Measurements from ENCODE around the gene UBE2G2.

The UBE2G2 gene

DNA sequence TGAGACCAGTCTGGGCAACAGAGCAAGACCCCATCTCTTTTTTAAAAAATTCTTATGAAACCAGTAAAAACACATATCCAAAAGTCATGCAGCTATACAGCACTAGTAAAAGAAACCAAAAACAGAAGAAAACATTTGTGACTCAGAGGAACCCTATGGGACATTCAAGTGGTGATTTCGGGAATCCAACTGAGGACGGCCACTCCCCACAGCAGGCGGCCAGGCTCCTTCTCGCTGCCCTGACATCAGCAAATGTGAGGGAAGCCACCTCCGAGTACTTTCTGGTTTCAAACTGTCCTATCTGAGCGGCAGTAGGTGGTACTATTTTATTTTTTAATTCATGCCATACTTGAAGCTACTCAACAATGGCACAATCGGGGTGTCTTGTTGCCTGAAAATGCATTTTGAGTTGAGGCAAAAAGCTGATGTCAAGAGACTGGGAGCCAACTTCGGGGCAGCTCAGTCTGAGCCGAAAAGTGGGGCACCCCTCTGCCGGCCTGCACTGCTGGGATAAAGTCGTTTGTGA lies 12.9 kb upstream of the UBE2G2 start:
- DNase-seq: no peak

DNA sequence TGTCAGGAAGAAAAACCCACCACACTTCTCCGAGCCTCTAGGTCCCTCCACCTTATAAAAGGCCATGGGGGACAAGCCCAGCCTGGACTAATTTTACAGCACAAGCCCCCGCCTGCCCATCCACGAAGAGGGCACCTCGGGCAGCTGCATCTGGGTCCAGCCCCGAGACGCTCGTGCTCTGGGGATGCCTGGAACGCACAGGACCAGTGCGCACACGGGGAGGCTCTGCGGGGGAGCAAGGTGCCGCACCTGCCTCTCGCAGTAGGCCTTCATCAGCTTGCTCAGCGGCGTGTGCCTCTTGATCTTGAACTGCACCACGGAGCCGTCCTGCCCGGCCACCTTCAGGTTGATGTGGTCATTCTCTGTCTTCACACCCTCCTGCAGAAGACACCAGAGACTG lies 12.1 kb upstream of the UBE2G2 start:
- no peak for DNase-seq

DNA sequence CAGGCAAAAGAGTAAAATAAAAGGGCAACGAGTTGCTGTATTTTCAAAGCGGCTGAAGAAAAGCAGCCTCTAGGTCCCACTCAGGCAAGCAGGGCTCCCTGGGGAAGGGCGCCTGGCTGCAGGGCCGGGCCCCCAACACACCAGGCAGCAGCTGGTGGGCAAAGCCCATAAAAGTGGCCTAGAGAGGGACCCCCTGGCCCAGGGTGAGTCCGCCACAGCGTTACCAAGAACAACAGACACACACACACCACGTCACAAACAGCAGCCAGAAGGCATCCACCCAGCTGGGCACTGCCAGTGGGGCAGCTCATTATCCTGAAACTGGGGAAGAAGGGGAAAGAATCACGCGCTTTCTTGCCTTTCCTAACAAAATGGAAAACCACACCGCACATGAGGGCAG lies 11.5 kb upstream of the UBE2G2 start:
- DNase-seq: no peak

GRCh38 chr21:44812640-44813039 lies 11.0 kb upstream of the UBE2G2 start:
- no peak for DNase-seq

DNA sequence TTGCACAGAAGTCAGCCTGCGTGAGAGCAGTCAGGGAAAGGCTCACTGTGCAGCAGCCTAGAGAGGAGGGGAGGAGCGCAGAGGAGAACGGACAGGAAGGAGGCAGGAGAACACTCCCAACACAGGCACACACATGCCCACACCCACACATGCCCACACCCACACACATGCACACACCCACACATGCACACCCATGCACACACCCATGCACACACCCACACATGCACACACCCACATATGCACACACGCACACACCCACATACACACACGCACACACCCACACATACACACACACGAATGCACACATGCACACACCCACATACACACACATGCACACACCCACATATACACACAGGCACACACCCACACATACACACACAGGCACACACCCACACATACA lies 9.2 kb upstream of the UBE2G2 start:
- no peak for DNase-seq

DNA sequence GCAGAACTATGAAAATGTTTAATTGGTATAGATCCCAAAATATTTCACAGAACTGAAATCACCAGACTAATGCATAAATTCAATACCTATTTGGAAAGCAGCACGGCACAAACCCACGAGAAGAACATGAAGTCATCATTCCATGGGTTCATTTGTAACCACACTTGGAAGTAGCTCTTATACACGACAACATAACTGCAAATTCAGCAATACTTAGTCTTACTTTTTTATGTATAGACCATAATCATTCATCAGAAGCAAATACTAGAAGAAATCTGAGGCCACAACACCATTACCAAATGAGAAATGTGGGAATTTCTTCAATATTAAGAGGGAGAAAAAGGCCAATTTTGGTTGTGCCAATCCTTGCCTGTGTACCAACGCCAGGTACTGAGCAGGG lies 4.2 kb upstream of the UBE2G2 start:
- no peak for DNase-seq

DNA sequence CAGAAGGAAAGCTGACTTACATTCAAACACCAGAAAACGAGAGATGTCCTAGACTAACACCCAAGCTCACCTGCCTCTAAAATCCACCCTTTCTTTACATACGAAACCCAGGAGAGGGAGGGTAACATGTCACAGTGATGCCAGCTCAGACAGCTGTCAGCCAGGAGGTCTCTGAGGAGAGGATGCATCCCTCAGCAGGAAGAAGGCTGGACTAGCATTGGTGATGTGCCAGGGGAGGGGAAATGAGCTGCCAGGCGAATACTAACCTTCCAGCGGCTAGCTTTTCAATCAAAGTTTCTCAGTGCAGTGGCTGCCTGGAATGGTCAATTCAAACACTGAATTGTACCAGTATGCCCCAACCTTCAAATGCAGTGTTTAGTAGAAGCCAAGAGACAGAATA lies 3.6 kb upstream of the UBE2G2 start:
- no peak for DNase-seq

DNA sequence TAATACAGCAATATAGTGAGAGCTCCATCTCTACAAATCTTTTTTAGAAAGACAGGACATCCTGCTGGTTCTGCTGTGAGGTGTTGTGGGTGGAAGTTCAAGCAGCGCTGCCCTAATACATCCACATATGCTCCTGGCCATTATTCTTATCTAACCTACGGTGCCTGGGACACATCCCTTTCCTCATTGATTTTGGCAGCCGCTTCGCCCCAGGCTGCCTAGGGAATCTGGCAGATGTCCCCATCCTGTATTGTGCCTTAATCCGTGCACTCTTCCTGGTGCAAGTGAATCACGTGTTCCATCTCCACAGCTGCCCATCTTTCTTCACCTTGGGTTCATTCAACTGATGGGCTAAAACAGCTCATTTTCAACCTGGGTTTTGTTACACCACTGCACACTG lies 3.1 kb upstream of the UBE2G2 start:
- no peak for DNase-seq

- DNase-seq: no peak
Observed at GRCh38 chr21:44803651-44804050, 2.0 kb upstream of the UBE2G2 start.

DNA sequence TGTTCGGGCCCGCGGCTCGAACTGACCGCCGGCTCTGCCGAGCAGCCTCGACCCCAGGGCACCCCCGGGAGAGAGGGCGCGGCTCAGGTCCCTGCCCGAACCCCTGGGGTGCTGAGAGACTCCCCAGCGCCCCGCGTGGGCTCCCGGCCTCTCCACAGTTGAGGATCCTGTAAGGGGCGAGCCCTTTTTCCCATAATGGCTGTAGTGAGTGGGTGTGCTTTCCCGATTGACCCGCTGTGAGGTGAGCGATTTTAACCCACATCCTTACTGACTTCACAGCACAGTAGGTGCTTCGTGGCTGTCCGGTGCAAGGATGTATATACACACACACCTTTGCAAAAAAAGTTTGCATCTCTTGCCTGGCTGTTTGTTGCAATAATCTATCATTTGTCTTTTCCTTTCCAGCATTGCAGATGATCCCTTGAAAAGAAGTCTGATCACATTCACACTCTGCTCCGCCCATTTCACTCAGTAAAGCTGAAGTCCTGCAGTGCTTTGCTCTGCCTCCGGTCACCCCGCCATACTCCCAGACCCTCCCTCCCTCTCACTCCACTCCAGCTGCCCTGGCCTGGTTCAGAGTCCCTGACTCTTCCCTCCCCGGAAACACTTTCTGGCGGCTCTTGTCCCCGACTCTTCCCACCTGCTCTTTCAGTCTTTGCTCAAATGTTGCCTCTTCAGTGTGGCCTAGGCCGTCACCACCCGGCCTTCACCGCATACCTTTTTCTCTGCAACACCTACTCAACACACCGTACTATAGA lies 955 bp upstream of the UBE2G2 start:
- no peak for DNase-seq

DNA sequence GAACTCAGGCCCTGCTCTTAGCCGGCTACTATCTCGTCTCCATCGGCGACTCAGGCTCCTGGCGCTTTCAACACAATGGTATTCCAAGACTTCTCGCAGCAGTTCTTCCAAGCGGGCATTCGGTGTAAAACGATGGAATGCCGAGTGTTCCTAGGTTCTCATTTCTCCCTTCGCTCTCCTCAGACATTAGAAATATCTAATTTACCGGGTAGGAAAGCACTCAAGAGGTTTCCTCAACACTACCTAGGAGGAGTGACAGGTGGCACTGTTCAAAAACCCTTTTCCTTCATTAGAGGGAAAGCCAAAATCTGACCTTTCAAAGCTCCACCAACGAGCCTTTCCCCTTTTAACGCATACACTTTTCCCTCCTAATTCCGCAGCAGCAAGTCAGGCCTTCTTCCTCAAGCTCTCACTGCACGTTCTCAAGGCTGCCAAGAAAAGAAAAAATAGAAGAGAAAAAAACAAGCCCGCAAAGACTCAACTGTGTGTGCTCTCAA lies 601 bp downstream of the UBE2G2 start:
- no peak for DNase-seq

- DNase-seq: no peak
Observed at GRCh38 chr21:44800103-44800502, 1.5 kb downstream of the UBE2G2 start.

DNA sequence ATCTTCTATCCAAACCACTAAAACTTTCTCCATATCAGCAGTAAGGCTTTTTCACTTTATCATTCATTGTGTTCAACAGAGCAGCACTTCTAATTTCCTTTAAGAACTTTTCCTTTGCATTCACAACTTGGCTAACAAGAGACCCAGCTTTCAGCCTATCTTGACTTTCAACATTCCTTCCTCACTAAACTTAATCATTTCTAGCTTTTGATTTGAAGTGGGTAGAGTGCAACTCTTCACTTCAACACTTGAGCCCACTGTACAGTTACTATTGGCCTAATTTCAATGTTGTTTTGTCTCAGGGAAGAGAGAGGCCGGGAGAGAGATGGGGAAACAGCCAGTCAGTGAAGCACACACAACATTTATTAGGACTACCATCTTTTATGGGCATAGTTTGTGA lies 2.0 kb downstream of the UBE2G2 start:
- DNase-seq: no peak

- no peak for DNase-seq
Observed at GRCh38 chr21:44797775-44798174, 3.8 kb downstream of the UBE2G2 start.

DNA sequence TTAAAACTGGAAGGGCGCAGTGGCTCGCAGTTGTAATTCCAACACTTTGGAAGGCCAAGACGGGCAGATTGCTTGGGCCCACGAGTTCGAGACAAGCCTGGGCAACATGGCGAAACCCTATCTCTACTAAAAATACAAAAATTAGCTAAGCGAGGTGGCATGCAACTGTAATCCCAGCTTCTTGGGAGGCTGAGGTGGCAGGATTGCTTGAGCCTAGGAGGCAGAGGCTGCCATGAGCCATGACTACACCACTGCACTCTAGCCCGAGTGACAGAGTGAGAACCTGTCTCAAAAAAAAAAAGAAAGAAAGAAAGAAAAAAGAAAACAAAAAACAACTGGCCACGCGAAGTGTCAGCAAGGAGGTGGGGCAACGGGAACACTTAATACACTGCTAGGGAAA lies 6.3 kb downstream of the UBE2G2 start:
- DNase-seq: no peak

DNA sequence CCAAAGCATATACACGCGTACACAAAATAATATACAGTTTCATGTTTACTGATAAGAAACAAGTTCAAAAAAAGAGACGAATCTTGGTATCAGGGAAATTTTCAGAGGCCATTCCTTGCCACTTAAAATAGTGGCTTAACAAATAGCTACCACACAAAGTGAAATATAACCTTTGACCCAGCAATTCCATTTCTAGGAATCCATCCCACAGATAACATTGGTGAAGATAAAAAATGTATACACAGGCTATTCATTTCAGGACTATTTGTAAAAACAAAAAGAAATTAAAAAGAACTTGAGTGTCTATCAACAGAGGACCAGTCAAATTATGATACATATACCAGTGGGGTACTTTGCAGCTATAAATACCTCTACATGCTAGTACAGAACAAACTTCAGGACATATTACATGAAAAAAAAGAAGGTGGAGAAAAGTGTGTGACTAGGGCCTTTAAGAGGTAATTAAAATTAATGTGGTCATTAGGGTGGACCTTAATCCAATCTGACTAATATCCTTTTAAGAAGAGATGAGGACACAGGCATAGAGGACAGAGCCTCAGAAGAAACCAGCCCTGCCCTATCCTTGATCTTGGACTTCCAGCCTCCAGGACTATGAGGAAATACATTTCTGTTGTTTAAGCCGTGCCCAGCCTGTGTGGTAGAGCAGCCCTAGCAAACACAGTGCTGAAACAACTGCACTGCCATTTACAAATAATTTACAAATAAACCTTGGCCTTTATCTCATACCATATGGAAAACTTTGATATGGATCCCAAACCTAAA lies 7.8 kb downstream of the UBE2G2 start:
- no peak for DNase-seq

DNA sequence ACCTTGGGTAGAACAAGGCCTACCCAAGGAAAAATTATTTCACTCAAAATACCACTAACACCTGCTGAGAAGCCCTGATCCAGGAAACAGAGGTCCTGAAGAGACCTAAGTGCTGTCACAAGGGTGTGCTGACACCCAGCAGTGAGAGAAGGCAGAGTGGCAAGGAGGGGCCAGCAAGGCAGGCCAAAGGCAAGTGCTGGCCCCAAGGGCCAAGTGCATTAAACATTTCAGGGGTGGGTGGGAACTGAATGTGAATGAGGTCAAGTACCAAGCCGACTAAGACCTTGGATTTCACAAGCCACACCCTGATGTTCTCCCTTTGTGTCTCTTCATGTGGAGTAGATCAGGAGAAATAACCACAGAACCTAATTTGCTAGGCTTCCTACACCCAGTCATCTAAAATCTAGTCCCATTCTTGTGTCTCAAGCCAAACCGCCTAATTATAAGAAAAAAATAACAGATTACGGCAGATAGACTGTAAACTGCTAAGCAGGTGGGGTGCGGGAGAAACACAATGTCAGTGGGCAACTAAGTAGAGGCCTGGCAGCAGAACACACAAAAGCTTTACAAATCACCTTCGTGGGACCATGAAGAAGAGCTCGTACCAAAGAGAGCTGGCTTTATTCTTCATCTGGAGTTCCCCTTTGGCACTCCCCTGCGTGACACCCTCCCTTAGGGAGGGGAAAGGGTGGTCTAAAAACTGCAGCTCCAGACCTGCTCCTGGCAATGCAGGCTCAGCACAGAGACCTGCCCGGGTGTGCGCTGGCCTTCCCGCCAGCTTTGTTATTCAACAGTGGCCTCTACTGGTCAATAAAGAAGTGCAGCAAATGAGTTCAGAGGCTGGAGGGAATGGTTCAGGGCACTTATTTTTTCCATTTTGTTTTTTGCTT lies 8.7 kb downstream of the UBE2G2 start:
- DNase-seq: no peak

DNA sequence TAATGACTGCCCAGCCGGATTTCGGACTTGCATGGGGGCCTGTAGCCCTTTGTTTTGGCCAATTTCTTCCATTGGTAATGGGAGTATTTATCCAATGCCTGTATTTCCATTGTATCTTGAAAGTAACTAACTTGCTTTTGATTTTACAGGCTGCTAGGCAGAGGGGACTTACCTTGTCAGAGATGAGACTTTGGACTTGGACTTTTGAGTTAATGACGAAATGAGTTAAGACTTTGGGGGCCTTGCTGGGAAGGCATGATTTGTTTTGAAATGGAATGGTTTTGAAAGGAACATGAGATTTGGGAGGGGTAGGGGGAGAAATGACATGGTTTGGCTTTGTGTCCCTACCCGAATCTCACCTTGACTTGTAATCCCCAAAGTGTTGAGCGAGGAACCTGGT lies 9.6 kb downstream of the UBE2G2 start:
- no peak for DNase-seq

DNA sequence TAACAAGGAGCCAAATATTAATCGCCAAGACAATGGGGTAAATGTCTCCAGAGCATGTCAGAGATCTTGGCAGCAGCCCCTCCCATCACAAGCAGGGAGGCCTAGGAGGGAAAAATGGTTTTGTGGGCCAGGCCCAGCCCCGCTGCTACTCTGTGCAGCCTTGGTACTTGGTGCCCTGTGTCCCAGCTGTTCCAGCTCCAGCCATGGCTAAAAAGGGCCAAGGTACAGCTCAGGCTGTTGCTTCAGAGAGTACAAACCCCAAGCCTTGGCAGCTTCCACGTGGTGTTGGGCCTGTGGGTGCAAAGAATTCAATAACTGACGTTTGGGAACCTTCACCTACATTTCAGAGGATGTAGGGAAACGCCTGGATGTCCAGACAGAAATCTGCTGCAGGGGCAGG lies 10.4 kb downstream of the UBE2G2 start:
- DNase-seq: no peak

GRCh38 chr21:44790368-44790767 lies 11.3 kb downstream of the UBE2G2 start:
- no peak for DNase-seq

DNA sequence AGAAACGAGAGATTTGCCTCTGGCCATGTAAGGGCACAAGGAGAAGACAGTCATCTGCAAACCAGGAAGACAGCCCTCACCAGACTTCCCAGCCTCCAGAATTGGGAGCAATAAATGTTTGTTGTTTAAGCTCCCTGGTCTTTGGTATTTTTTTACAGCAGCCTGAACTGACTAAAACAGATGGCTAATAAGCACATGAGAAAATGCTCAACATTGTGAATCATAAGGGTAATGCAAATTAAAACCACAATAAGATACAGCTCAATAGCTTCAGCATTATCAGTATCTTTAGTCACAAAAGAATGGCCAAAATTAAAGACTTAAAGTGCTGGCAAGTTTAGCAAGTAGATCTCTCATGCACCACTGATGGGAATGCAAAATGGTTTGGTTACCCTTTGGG lies 11.7 kb downstream of the UBE2G2 start:
- no peak for DNase-seq

DNA sequence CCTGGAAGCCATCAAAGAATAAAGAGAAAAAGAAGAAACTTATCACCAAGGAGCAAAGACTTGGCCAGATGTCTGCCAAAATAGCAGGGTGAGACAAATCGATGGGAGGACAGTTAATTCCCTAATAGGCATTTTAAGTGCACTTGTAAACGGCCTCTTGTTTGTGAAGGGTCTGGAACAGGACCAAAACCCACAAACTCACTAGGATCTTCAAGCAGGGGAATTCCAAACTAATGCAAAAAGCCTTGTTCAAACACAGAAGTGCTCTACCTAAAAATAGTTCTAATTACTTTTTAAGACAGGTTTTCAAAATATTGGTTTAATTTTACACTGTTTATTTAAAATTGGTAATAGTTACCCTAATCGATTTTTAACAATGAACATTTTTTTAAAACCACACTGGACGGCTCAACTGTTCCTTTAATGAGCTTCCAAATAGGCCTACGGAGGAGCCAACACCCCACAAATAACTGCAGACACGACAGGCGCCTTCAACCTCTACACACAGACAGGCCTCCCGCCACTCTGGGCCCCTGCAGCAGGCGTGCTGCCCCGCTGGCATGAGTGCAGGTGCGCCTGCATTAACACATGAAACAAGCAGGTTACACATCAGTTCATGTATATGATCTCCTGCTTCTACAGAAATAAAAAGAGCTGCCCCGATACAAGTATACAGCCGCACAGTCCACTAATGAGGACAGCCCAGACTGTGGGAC lies 15.8 kb downstream of the UBE2G2 start:
- no peak for DNase-seq

DNA sequence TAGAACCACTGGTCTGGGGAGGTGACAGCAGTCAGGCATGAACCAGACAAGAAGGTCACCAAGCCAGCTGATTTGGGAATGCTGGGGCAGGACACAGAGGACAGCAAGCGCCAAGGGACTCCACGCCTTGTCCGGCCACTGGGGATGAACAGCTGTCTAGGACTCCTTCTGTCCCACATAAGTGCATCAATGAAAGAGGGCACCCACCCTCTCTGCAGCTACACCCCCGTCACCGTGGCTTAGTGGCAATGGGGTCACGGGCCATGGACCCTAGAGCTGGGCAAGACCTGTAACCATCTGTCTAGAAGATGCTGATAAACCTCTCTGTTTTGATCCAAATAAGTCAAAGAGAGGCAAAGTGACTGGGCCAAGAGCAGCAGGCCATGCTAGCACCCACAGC lies 16.8 kb downstream of the UBE2G2 start:
- DNase-seq: no peak
